Heart left ventricle (tissue), 13 donors: ENCODE measurements around the gene UNC5C.

Experiments used
- POLR2A ChIP-seq, 2 donors: fragments of 450-650 bp; IDR thresholded peaks; one replicate each; pipeline ENCODE4 v1.6.1; 2017; ENCODE audit warnings: antibody characterized with exemption in 2 of 2, mild to moderate bottlenecking in 2 of 2, moderate library complexity in 2 of 2
- TF ChIP-seq, protein P1 (sequence below), 12 donors: fragments of 200-600 bp; sonication (generic) in 4 of 12; IDR thresholded peaks; one replicate each; pipeline versions ENCODE4 v1.5.0 to v1.8.0; 2018 to 2022; ENCODE audit warnings: antibody characterized with exemption in 12 of 12, mild to moderate bottlenecking in 5 of 12
- donor health status: ischemic (EF 13 %, LVEDD 7.1; RV severe dilation, severe dysfunction).
- donor health status: DM: no; HTN: yes; CAD: no.
- donor health status: DM: no; HTN: no; CAD: no.
- donor health status: ischemic (EF 25% LVEDD 6.9; RV normal size, moderate dysfunction).
- donor health status: ischemic (EF 25% LVEDD 5.7; RV mildly dilated, moderate dysfunction).
- donor health status: ischemic (EF 35%, LVEDD 5.7; RV mildly dilated, moderate dysfunction).
- donor health status: nonischemic (EF 11% LVEDD 7.7; RV severe dilation, severe dysfunction).
- donor health status: DM: yes; HTN: yes; CAD: no.
- donor health status: PGD.
- donor health status: ischemic (EF 29% LVEDD 5.4; RV normal size, mild dysfunction).
- donor health status: nonischemic (EF 23%, LVEDD 6.1; RV moderate dilation, normal function).

DNA sequence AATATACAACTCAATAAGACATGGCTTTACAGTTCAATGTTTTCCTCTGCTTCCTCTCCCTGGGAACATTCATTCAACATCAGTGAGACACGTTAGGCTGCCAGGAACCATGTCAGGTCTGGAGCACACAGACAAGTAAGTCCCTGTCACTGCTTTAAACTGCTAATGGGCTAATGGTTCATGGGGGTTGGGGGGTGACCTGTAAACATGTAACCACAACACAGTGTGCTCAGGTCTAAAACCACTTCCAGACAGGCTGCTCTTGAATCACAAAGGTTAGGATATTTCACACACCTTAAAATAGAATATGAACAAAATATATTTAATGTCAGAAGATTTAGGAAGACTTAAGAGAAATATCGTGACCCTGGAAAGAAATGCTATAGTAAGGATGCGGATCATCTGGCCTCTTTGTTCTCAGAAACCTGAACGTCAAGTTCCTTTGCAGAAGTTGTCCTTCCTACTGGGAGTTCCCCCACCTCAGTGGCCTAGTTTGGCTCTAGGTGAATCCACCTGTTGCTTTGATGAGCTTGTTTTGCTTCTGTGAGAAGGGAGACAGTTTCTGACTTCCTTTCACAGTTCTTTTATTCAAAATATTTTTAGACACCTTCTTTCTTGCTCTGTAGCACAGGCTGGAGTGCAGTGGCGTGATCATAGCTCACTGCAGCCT, 359.9 kb downstream of the UNC5C start:
- TF ChIP-seq POLR2A (IDR thresholded peaks at IDR 0.05): no peak
- TF ChIP-seq, protein P1, sequence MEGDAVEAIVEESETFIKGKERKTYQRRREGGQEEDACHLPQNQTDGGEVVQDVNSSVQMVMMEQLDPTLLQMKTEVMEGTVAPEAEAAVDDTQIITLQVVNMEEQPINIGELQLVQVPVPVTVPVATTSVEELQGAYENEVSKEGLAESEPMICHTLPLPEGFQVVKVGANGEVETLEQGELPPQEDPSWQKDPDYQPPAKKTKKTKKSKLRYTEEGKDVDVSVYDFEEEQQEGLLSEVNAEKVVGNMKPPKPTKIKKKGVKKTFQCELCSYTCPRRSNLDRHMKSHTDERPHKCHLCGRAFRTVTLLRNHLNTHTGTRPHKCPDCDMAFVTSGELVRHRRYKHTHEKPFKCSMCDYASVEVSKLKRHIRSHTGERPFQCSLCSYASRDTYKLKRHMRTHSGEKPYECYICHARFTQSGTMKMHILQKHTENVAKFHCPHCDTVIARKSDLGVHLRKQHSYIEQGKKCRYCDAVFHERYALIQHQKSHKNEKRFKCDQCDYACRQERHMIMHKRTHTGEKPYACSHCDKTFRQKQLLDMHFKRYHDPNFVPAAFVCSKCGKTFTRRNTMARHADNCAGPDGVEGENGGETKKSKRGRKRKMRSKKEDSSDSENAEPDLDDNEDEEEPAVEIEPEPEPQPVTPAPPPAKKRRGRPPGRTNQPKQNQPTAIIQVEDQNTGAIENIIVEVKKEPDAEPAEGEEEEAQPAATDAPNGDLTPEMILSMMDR (IDR thresholded peaks at IDR 0.05): no peak
